ENCODE data around the gene SENP1. TPM values are rescaled to one million over a fixed set of nuclear protein-coding genes. Genes with fewer than 3 reads are reported as not detected.

SENP1 gene
- total and polyA plus RNA-seq, 2 of the 13 experiments (the other 11 are each of a cell fraction or from before 2014, with no cell fraction given), result 14.0 to 20.2 TPM

DNA sequence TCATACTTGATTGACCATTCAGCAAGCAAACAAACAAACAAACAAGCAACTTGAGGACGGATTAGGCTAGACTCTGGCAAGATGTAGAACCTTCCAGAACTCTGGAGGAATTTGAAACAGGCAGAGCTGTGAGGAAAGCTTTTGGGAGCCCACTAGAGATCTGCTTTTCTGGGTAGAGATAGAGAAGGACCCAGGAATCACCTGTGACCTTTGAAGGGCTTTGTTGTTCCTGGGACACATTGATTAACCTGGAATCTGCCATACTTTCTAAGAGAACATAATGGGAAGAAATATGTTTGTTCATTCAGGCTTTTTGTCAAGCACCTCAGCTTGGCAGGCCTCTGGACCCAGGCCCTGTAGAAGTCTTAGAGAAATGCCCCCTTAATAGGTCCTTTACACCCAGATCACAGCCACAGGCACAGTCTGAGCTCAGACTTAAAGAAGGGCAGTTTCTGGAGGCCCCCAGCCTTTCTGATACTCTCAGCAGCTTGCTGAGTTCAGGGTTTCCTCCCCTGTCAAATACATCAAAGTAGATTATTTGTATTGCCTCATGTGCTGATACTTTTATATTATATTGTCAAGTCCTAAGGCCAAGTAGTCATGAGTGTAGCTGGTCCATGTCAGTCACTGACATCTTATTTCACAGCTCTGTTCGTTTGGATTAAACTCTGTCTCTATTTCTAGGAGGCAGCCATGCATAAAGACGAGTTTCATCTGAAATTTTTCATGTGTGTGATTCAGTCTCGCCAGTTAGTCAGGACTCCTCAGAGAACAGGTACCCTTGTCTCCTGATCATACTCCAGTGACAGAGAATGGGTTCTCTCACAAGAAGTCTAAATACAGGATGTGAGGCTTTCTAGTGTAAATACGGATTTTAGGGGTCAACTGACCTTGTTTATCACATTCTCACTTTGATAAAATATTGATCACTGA lies 1.1 kb upstream of the SENP1 start:
- Histone ChIP-seq H3K36me3 (replicated peaks in 1 of 2; ENCODE audit: control insufficient read depth in 1 of 2, insufficient read depth in 2 of 2, low read length in 2 of 2) (no peaks in the 10 kb centered on the region), H3K4me3 (replicated peaks in 1 of 3; ENCODE audit: insufficient read depth in 1 of 3, low read depth in 2 of 3, low read length in 3 of 3) (peak overlapping the region; percentile 85 to 95 (median 89)), H3K9ac (ENCODE audit: insufficient read depth, low read depth, low read length) (peak overlapping the region; percentile 96), H3K4me2 (ENCODE audit: low read depth, low read length) (peak overlapping the region; percentile 94), H3K9me3 (ENCODE audit: low read length) (no peaks in the 10 kb centered on the region), H3K27ac (ENCODE audit: extremely low read length, insufficient read depth, low read length) (peak overlapping the region; percentile 99), H3K27me3 (ENCODE audit: control insufficient read depth in 1 of 2, insufficient read depth in 2 of 2, low read length in 2 of 2) (no peaks in the 10 kb centered on the region; a peak in 1 of 5 replicates), H2AFZ (ENCODE audit: low read length) (peak overlapping the region; percentile 79), H3K4me1 (ENCODE audit: insufficient read depth, low read length) (peaks cover 25% of the 10 kb centered on the region), H3K79me2 (ENCODE audit: insufficient read depth, low read length) (peaks cover 25% of the 10 kb centered on the region), H4K20me1 (ENCODE audit: insufficient read depth, low read length) (no peaks in the 10 kb centered on the region)
- no peak for TF ChIP-seq ISX (CRISPR knock-in tag; conservative IDR thresholded peaks at IDR 0.05)
- no peak for TF ChIP-seq CBFB (CRISPR knock-in tag; IDR thresholded peaks at IDR 0.05)
- TF ChIP-seq CREM (IDR thresholded peaks at IDR 0.05), result no peak
- no peak for TF ChIP-seq CREM (CRISPR knock-in tag; IDR thresholded peaks at IDR 0.05)
- no peak for TF ChIP-seq KLF6 (CRISPR knock-in tag; IDR thresholded peaks at IDR 0.05)
- TF ChIP-seq, protein P1, sequence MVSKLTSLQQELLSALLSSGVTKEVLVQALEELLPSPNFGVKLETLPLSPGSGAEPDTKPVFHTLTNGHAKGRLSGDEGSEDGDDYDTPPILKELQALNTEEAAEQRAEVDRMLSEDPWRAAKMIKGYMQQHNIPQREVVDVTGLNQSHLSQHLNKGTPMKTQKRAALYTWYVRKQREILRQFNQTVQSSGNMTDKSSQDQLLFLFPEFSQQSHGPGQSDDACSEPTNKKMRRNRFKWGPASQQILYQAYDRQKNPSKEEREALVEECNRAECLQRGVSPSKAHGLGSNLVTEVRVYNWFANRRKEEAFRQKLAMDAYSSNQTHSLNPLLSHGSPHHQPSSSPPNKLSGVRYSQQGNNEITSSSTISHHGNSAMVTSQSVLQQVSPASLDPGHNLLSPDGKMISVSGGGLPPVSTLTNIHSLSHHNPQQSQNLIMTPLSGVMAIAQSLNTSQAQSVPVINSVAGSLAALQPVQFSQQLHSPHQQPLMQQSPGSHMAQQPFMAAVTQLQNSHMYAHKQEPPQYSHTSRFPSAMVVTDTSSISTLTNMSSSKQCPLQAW (CRISPR knock-in tag; IDR thresholded peaks at IDR 0.05), result 0 out of 2 replicates have a peak, but pooled peaks have one; percentile 36
- no peak for TF ChIP-seq SMAD9 (CRISPR knock-in tag; IDR thresholded peaks at IDR 0.05)
- TF ChIP-seq CCAR2 (optimal IDR thresholded peaks at IDR 0.05; ENCODE audit: low read depth, low read length), result peak; percentile 16
- no peak for TF ChIP-seq NFE2L2 (IDR thresholded peaks at IDR 0.05; ENCODE audit: low read length)
- TF ChIP-seq HHEX (CRISPR knock-in tag; IDR thresholded peaks at IDR 0.05), result no peak
- TF ChIP-seq, protein P2, sequence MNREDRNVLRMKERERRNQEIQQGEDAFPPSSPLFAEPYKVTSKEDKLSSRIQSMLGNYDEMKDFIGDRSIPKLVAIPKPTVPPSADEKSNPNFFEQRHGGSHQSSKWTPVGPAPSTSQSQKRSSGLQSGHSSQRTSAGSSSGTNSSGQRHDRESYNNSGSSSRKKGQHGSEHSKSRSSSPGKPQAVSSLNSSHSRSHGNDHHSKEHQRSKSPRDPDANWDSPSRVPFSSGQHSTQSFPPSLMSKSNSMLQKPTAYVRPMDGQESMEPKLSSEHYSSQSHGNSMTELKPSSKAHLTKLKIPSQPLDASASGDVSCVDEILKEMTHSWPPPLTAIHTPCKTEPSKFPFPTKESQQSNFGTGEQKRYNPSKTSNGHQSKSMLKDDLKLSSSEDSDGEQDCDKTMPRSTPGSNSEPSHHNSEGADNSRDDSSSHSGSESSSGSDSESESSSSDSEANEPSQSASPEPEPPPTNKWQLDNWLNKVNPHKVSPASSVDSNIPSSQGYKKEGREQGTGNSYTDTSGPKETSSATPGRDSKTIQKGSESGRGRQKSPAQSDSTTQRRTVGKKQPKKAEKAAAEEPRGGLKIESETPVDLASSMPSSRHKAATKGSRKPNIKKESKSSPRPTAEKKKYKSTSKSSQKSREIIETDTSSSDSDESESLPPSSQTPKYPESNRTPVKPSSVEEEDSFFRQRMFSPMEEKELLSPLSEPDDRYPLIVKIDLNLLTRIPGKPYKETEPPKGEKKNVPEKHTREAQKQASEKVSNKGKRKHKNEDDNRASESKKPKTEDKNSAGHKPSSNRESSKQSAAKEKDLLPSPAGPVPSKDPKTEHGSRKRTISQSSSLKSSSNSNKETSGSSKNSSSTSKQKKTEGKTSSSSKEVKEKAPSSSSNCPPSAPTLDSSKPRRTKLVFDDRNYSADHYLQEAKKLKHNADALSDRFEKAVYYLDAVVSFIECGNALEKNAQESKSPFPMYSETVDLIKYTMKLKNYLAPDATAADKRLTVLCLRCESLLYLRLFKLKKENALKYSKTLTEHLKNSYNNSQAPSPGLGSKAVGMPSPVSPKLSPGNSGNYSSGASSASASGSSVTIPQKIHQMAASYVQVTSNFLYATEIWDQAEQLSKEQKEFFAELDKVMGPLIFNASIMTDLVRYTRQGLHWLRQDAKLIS (CRISPR knock-in tag; IDR thresholded peaks at IDR 0.05), result no peak
- TF ChIP-seq YEATS2 (CRISPR knock-in tag; IDR thresholded peaks at IDR 0.05; ENCODE audit: borderline replicate concordance), result no peak
- no peak for DNase-seq (ENCODE audit: low spot score)
- BruUV-seq (replicated peaks), result no TSS peak
- in situ Hi-C loops (cut with HindIII; ENCODE audit: extremely low pct_ligation_motif_present, low pct_unique_long_range_greater_than_20kb) (no loop called here), intact Hi-C loops (cut with micrococcal nuclease; ENCODE audit: unreplicated experiment) (loop anchor here (10.0 kb wide), 1 partner anchor 102 kb away; the partner anchor contains the start of gene COL2A1)
- CTCF ChIA-PET (ENCODE audit: low intra/inter-chr PET ratio, low total read pairs), result no interaction called here
- ATAC-seq, result no peak
- no peak for FAIRE-seq
- POLR2A ChIA-PET, result interaction anchor here (3.7 kb wide), 1 partner anchor 51 kb away, joined by 37 read pairs; the partner anchor contains the start of gene ASB8
- whole genome bisulfite sequencing (ENCODE audit: low lambda C conversion rate), result 60% methylated on average over 5 of the region's 5 CpGs

Measured in HepG2 (cell line).